Measurements from ENCODE around the gene AMPH. TPM values are rescaled to one million over a fixed set of nuclear protein-coding genes. Genes with fewer than 3 reads are reported as not detected.

The AMPH gene
- total RNA-seq, 1 experiment from 2014 or later, result not detected

DNA sequence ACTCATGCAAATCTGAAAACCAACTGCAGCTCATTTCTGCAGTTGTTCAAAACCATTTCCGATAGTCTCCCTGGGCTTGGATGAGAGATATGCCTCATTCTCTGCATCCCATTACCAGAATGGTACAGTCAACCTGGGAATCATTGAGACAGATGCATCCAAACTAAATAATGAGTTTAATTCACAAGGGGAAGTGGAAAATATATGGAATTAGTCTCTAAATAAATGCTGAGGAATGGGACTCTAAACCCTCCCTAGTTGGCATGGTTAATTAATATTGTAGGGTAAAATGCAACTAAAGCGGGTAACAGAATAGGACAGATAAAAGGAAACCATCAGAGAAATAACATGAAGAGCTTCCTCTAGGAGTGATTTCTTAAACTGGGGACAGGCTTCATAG, 118.9 kb downstream of the AMPH start:
- no peaks in the 10 kb centered on the region for H4K20me1 ChIP-seq (ENCODE audit: insufficient read depth)
- no peaks in the 10 kb centered on the region for H3K9me3 ChIP-seq (ENCODE audit: control insufficient read depth in 1 of 2, insufficient read depth in 1 of 2, low read depth in 1 of 2, low read length in 2 of 2)
- CTCF ChIA-PET, result no interaction called here
- DNase-seq (ENCODE audit: low read depth, low spot score) (no peak), ATAC-seq (no peak)
- H3K4me3 ChIP-seq (replicated peaks in 1 of 2; ENCODE audit: low read depth in 1 of 2, low read length in 2 of 2), result no peak overlapping the region
- H3K9me2 ChIP-seq (ENCODE audit: insufficient read depth), result no peaks in the 10 kb centered on the region
- intact Hi-C loops (cut with micrococcal nuclease), result no loop called here
- RAD21 ChIA-PET (ENCODE audit: low non-redundant PET in 1 of 2, low total read pairs in 2 of 2, uncharacterized antibody in 2 of 2, unreplicated experiment in 2 of 2), result no interaction called here
- no peak overlapping the region for H3K4me2 ChIP-seq (ENCODE audit: low read length)
- TF ChIP-seq SRF (IDR thresholded peaks at IDR 0.05; ENCODE audit: low read depth), result no peak
- no peak for TF ChIP-seq JUND (IDR thresholded peaks at IDR 0.05)
- no peak for TF ChIP-seq YY1 (IDR thresholded peaks at IDR 0.05; ENCODE audit: extremely low read depth, insufficient replicate concordance, low read depth, low read length)
- TF ChIP-seq EGR1 (IDR thresholded peaks at IDR 0.05; ENCODE audit: low read depth), result no peak
- no peak for TF ChIP-seq POLR2A (IDR thresholded peaks at IDR 0.05; ENCODE audit: borderline replicate concordance, extremely low read depth, insufficient read depth, insufficient read length)
- TF ChIP-seq ELF1 (IDR thresholded peaks at IDR 0.05; ENCODE audit: borderline replicate concordance, low read depth), result no peak
- no peak for TF ChIP-seq MAX (IDR thresholded peaks at IDR 0.05)
- no peak for TF ChIP-seq POLR2AphosphoS5 (IDR thresholded peaks at IDR 0.05; ENCODE audit: low read depth, low read length)
- TF ChIP-seq EZH2 (IDR thresholded peaks at IDR 0.05), result no peak
- TF ChIP-seq EZH2phosphoT487 (IDR thresholded peaks at IDR 0.05; ENCODE audit: borderline replicate concordance), result no peak
- no peak for TF ChIP-seq SP1 (IDR thresholded peaks at IDR 0.05; ENCODE audit: low read depth)
- no peak for TF ChIP-seq CBX3 (IDR thresholded peaks at IDR 0.05; ENCODE audit: low read depth)
- no peak for TF ChIP-seq ZFX (IDR thresholded peaks at IDR 0.05)
- no peak for TF ChIP-seq FOSL1 (IDR thresholded peaks at IDR 0.05; ENCODE audit: low read depth)
- TF ChIP-seq ZNF274 (IDR thresholded peaks at IDR 0.05; ENCODE audit: low read depth, low read length), result no peak
- TF ChIP-seq RAD21 (IDR thresholded peaks at IDR 0.05; ENCODE audit: low read depth), result no peak
- no peak for TF ChIP-seq SIN3A (IDR thresholded peaks at IDR 0.05; ENCODE audit: low read depth)
- no peak overlapping the region for H3K27ac ChIP-seq (ENCODE audit: low read depth, low read length)
- no peaks in the 10 kb centered on the region for H3K79me2 ChIP-seq (ENCODE audit: insufficient read depth, low read length)
- H2AFZ ChIP-seq (ENCODE audit: low read depth, low read length, poor library complexity, severe bottlenecking), result no peak overlapping the region
- POLR2A ChIA-PET, result no interaction called here
- H3K9ac ChIP-seq (ENCODE audit: low read length), result no peak overlapping the region
- no peaks in the 10 kb centered on the region for H3K36me3 ChIP-seq (ENCODE audit: control insufficient read depth in 1 of 2, insufficient read depth in 2 of 2, low read length in 2 of 2)
- peaks cover 11% of the 10 kb centered on the region for H3K27me3 ChIP-seq (ENCODE audit: insufficient read depth, low read length)
- BruUV-seq (replicated peaks), result no TSS peak
- H3K4me1 ChIP-seq (ENCODE audit: control insufficient read depth in 1 of 2, insufficient read depth in 2 of 2, low read length in 2 of 2), result no peaks in the 10 kb centered on the region

Measured in HCT116 (cell line).